H1 (cell line): Measurements from ENCODE around the gene GPHB5. TPM values are rescaled to one million over a fixed set of nuclear protein-coding genes. Genes with fewer than 3 reads are reported as not detected.

Experiments
- polyA plus RNA-seq, 7 experiments: library from polyadenylated mRNA; depleted of rRNA in 3 of 7; stranded (reverse) in 5 of 7; unstranded in 2 of 7; fragments of >200 nt in 5 of 7; fragments of 200-250 nt in 2 of 7; gene quantifications; 1 replicate in 5 of 7; 2 replicates in 1 of 7; 4 replicates in 1 of 7; pipeline versions ENCODE4 v1.2.1 to v1.2.3, GENCODE V29; 2011 to 2013; ENCODE audit warnings: missing spikeins in 2 of 7, mixed read lengths in 2 of 7
- total RNA-seq: library from RNA; stranded (reverse); fragmentation: NEBNext Ultra II Directional; extraction: Animal tissue kit (Norgen Biotek cat#: 25700); gene quantifications from 2 replicates; pipeline ENCODE4 v1.2.1, GENCODE V29; 2021

Gene GPHB5
- total and polyA plus RNA-seq, 2 of the 8 experiments (the other 6 are each of a cell fraction or from before 2014, with no cell fraction given) = not detected

Other genes starting within 250 kb of the GPHB5 start
- not detected in 2 replicates for gene RHOJ, start 114.5 kb downstream of the GPHB5 start, total RNA-seq
- gene RHOJ, start 114.5 kb downstream of the GPHB5 start, polyA plus RNA-seq (2011; rRNA removed) = 0.11 and 0.31 TPM in 2 replicates
- 59.6 and 64.6 TPM in 2 replicates for gene PPP2R5E, start 224.4 kb upstream of the GPHB5 start, total RNA-seq
- gene PPP2R5E, start 224.4 kb upstream of the GPHB5 start, polyA plus RNA-seq (2011; rRNA removed) = 4.9 and 6.8 TPM in 2 replicates